HepG2 (cell line): ENCODE data around the gene AGAP1. TPM values are rescaled to one million over a fixed set of nuclear protein-coding genes. Genes with fewer than 3 reads are reported as not detected.

Experiments
- FOXA3 ChIP-seq: IDR thresholded peaks from 2 replicates; pipeline ENCODE4 v1.6.1; 2016; ENCODE audit warnings: missing genetic modification reagents, missing compliant biosample characterization
- FOXO1 ChIP-seq: sonication (generic); formaldehyde crosslinking; IDR thresholded peaks from 2 replicates; pipeline ENCODE4 v1.4.0; 2020; ENCODE audit warnings: missing genetic modification reagents
- MLX ChIP-seq: IDR thresholded peaks from 2 replicates; pipeline ENCODE4 v1.6.1; 2016
- NR3C1 ChIP-seq: sonication (generic); formaldehyde crosslinking; IDR thresholded peaks from 2 replicates; pipeline ENCODE4 v1.4.0; 2020; ENCODE audit warnings: missing genetic modification reagents
- PRPF4 ChIP-seq: fragments of 200-400 bp; formaldehyde crosslinking; IDR thresholded peaks from 2 replicates; pipeline ENCODE4 v1.6.1; 2016; ENCODE audit warnings: low read length, low read depth; ENCODE audit not compliant: poor library complexity, severe bottlenecking
- SOX6 ChIP-seq, 2 experiments: fragments of 450-650 bp in 1 of 2; sonication (generic) in 1 of 2; formaldehyde crosslinking in 1 of 2; IDR thresholded peaks; 2 replicates each; pipeline versions ENCODE4 v1.4.0 to v1.6.1; 2017 to 2020; ENCODE audit warnings: antibody characterized with exemption in 1 of 2, mild to moderate bottlenecking in 1 of 2, missing genetic modification reagents in 1 of 2
- YY1 ChIP-seq: IDR thresholded peaks from 2 replicates; pipeline ENCODE4 v1.6.1; 2011; ENCODE audit warnings: low read length, low read depth, moderate library complexity, mild to moderate bottlenecking; ENCODE audit not compliant: insufficient read depth, insufficient replicate concordance
- ZBTB14 ChIP-seq: sonication (generic); formaldehyde crosslinking; IDR thresholded peaks from 2 replicates; pipeline ENCODE4 v1.4.0; 2020; ENCODE audit warnings: missing genetic modification reagents
- ZFP36L2 ChIP-seq: sonication (generic); formaldehyde crosslinking; IDR thresholded peaks from 2 replicates; pipeline ENCODE4 v1.4.0; 2020; ENCODE audit warnings: missing genetic modification reagents
- ZNF574 ChIP-seq: sonication (generic); formaldehyde crosslinking; IDR thresholded peaks from 2 replicates; pipeline ENCODE4 v1.4.0; 2020; ENCODE audit warnings: missing genetic modification reagents
- polyA plus RNA-seq, 8 experiments: library from polyadenylated mRNA; depleted of rRNA in 3 of 8; stranded (reverse) in 7 of 8; unstranded in 1 of 8; fragments of >200 nt; fragmentation: Illumina TruSeq in 4 of 8; extraction: Trizol in 4 of 8; gene quantifications; 2 replicates each; pipeline versions ENCODE4 v1.2.1 to v1.2.3, GENCODE V29; 2011 to 2016; ENCODE audit warnings: low read depth in 4 of 8, missing spikeins in 1 of 8, mixed read lengths in 1 of 8; ENCODE audit not compliant: insufficient read depth in 1 of 8
- total RNA-seq, 5 experiments: library from RNA; depleted of rRNA; stranded (reverse); fragments of >200 nt; fragmentation: Illumina TruSeq; extraction: Trizol; gene quantifications; 2 replicates each; pipeline ENCODE4 v1.2.3, GENCODE V29; 2016; ENCODE audit warnings: low read depth in 1 of 5

Gene AGAP1
- total and polyA plus RNA-seq, 2 of the 13 experiments (the other 11 are each of a cell fraction or from before 2014, with no cell fraction given), result 21.2 to 32.7 TPM

GRCh38 chr2:235600926-235601325 lies 107.1 kb downstream of the AGAP1 start (continued):
- TF ChIP-seq FOXA3 (CRISPR knock-in tag) (0 out of 2 replicates have a peak, but pooled peaks have one; percentile 13), YY1 (no peak), PRPF4 (no peak), ZBTB14 (CRISPR knock-in tag) (no peak), MLX (CRISPR knock-in tag) (no peak), ZFP36L2 (CRISPR knock-in tag) (no peak), SOX6 (IDR thresholded peaks at IDR 0.05) (no peak), SOX6 (CRISPR knock-in tag; IDR thresholded peaks at IDR 0.05) (no peak), ZNF574 (CRISPR knock-in tag) (0 out of 2 replicates have a peak, but pooled peaks have one; percentile 19), FOXO1 (CRISPR knock-in tag) (0 out of 2 replicates have a peak, but pooled peaks have one; percentile 11), NR3C1 (CRISPR knock-in tag) (no peak)
